ENCODE data around the gene RPS6KB2. TPM values are rescaled to one million over a fixed set of nuclear protein-coding genes. Genes with fewer than 3 reads are reported as not detected.

The RPS6KB2 gene
- total and polyA plus RNA-seq, 4 donors: 26.3 to 69.5 (median 56.2) TPM

DNA sequence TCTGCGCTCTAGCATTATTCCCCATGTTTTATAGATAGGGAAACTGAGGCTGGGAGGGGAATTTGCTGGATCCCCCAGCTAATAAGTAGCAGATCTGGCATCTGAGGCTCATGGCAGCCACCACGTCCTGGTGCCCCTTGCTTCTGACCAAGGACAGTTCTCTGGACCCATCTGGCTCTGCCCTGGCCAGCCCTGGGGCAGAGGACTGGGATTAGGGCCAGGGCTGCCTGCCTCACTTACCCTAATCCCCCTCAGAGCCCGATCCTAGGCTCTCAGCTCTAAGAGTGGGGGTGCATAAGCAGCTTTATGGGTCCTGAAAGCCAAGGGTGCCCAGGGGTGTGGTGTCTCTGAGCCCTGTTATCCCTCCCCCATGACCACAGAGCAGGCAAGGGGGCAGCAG lies 26.8 kb downstream of the RPS6KB2 start, which contains the start of gene CABP4:
Gene CABP4 (plus strand): TSS at position 301 of the 400 bp plus-strand sequence. CDS start 70 bp downstream, at position 371.
- Histone ChIP-seq H3K4me1 (ENCODE audit: control insufficient read depth in 5 of 5, insufficient read depth in 5 of 5, low read length in 5 of 5) (no peaks in the 10 kb centered on the region), H3K4me3 (no peak within 1 kb of the TSS), H3K27ac (ENCODE audit: low read depth in 1 of 2, low read length in 1 of 2) (no peak within 1 kb of the TSS), H3K9me3 (ENCODE audit: control insufficient read depth in 4 of 4, insufficient read depth in 3 of 4, low read length in 3 of 4) (no peaks in the 10 kb centered on the region), H3K36me3 (ENCODE audit: control insufficient read depth in 4 of 4, insufficient read depth in 4 of 4, low read length in 4 of 4) (no peaks in the 10 kb centered on the region), H3K27me3 (ENCODE audit: control insufficient read depth in 3 of 3, insufficient read depth in 3 of 3, low read length in 2 of 3) (no peaks in the 10 kb centered on the region), H3K9ac (ENCODE audit: insufficient read depth in 1 of 2, low read length in 2 of 2) (no peak within 1 kb of the TSS)
- ATAC-seq (ENCODE audit: insufficient read depth, low FRiP score) (no peak), DNase-seq (no peak)
- TF ChIP-seq, protein P1, sequence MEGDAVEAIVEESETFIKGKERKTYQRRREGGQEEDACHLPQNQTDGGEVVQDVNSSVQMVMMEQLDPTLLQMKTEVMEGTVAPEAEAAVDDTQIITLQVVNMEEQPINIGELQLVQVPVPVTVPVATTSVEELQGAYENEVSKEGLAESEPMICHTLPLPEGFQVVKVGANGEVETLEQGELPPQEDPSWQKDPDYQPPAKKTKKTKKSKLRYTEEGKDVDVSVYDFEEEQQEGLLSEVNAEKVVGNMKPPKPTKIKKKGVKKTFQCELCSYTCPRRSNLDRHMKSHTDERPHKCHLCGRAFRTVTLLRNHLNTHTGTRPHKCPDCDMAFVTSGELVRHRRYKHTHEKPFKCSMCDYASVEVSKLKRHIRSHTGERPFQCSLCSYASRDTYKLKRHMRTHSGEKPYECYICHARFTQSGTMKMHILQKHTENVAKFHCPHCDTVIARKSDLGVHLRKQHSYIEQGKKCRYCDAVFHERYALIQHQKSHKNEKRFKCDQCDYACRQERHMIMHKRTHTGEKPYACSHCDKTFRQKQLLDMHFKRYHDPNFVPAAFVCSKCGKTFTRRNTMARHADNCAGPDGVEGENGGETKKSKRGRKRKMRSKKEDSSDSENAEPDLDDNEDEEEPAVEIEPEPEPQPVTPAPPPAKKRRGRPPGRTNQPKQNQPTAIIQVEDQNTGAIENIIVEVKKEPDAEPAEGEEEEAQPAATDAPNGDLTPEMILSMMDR (IDR thresholded peaks at IDR 0.05; ENCODE audit: control extremely low read depth, extremely low read depth): no peak
- 89 to 94% methylated on average over 3 of the region's 3 CpGs for WGBS, 2 donors

DNA sequence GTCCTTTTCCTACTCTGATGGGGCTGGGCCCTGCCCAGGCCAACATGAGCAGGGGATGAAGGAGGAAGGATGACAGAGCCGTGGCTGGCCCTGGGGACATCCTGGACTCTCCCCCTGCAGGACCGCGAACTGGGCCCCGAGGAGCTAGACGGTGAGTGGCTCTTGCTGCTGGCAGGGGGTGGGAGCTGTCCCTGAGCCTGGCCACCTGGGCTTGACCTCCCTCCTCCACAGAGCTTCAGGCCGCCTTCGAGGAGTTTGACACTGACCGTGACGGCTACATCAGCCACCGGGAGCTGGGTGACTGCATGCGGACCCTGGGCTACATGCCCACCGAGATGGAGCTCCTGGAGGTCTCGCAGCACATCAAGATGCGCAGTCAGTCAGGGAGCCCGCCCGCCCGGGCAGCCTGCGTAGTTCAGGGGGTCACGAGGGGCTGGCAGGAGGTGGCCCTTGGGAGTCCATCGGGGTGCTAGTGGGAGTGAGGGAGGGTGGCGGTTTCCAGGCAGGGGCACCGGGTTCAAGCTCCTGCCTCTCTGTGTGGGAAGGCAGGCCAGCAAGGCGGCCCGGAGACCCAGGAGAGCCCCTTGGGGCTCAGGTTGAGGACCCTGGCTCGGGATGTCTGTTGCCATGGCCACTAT lies 27.9 kb downstream of the RPS6KB2 start:
- ATAC-seq (ENCODE audit: insufficient read depth, low FRiP score) (no peak), DNase-seq (no peak)
- Histone ChIP-seq H3K27me3 (ENCODE audit: control insufficient read depth in 3 of 3, insufficient read depth in 3 of 3, low read length in 2 of 3) (no peaks in the 10 kb centered on the region), H3K4me1 (ENCODE audit: control insufficient read depth in 5 of 5, insufficient read depth in 5 of 5, low read length in 5 of 5) (no peaks in the 10 kb centered on the region), H3K36me3 (ENCODE audit: control insufficient read depth in 4 of 4, insufficient read depth in 4 of 4, low read length in 4 of 4) (no peaks in the 10 kb centered on the region), H3K27ac (ENCODE audit: low read depth in 1 of 2, low read length in 1 of 2) (no peak overlapping the region), H3K9me3 (ENCODE audit: control insufficient read depth in 4 of 4, insufficient read depth in 3 of 4, low read length in 3 of 4) (no peaks in the 10 kb centered on the region), H3K9ac (ENCODE audit: insufficient read depth in 1 of 2, low read length in 2 of 2) (no peak overlapping the region), H3K4me3 (no peak overlapping the region)
- TF ChIP-seq, protein P1 (IDR thresholded peaks at IDR 0.05; ENCODE audit: control extremely low read depth, extremely low read depth): no peak
- WGBS, 2 donors: 83 to 91% methylated on average over 24 to 25 of the region's 25 CpGs

DNA sequence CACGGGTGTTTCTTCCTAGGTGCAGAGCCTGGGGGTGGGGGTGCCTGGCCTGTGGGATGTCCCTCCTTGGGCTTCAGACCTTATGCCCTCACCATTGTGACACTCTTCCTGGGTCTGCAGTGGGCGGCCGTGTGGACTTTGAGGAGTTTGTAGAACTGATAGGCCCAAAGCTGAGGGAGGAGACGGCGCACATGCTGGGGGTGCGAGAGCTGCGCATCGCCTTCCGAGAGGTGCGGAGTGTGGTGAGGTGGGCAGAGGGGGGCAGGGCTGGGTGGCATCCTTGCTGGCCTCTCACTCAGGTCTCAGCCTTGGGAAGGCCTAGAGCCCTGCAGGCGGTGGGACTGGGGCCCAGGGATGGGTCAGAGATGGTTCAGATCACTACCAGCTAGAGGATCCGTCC lies 29.2 kb downstream of the RPS6KB2 start:
- Histone ChIP-seq H3K27me3 (ENCODE audit: control insufficient read depth in 3 of 3, insufficient read depth in 3 of 3, low read length in 2 of 3) (no peaks in the 10 kb centered on the region), H3K4me1 (ENCODE audit: control insufficient read depth in 5 of 5, insufficient read depth in 5 of 5, low read length in 5 of 5) (no peaks in the 10 kb centered on the region), H3K9me3 (ENCODE audit: control insufficient read depth in 4 of 4, insufficient read depth in 3 of 4, low read length in 3 of 4) (no peaks in the 10 kb centered on the region), H3K9ac (ENCODE audit: insufficient read depth in 1 of 2, low read length in 2 of 2) (no peak overlapping the region), H3K36me3 (ENCODE audit: control insufficient read depth in 4 of 4, insufficient read depth in 4 of 4, low read length in 4 of 4) (no peaks in the 10 kb centered on the region), H3K4me3 (no peak overlapping the region), H3K27ac (ENCODE audit: low read depth in 1 of 2, low read length in 1 of 2) (no peak overlapping the region)
- TF ChIP-seq, protein P1 (IDR thresholded peaks at IDR 0.05; ENCODE audit: control extremely low read depth, extremely low read depth): no peak
- DNase-seq (no peak), ATAC-seq (ENCODE audit: insufficient read depth, low FRiP score) (no peak)
- WGBS, 2 donors: 95 to 97% methylated on average over 12 of the region's 12 CpGs

DNA sequence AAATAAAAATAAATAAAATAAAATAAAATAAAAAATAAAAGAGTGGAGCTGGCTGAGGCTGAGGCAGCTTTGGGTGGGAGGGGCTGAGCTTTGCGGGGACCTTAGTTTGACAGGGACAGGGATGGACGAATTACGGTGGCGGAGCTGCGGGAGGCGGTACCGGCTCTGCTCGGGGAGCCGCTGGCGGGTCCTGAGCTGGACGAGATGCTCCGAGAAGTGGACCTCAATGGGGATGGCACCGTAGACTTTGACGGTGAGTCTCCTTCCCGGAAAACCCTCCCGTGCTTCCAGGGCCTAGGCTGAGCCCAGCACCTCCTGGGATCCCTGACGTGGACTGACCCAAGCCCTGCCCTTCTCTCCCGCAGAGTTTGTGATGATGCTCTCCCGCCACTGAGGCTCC lies 30.0 kb downstream of the RPS6KB2 start:
- H3K27me3 ChIP-seq (ENCODE audit: control insufficient read depth in 3 of 3, insufficient read depth in 3 of 3, low read length in 2 of 3): no peaks in the 10 kb centered on the region
- 92 to 94% methylated on average over 17 to 19 of the region's 19 CpGs for WGBS, 2 donors
- DNase-seq: no peak
- H3K4me1 ChIP-seq (ENCODE audit: control insufficient read depth in 5 of 5, insufficient read depth in 5 of 5, low read length in 5 of 5): no peaks in the 10 kb centered on the region
- no peak overlapping the region for H3K9ac ChIP-seq (ENCODE audit: insufficient read depth in 1 of 2, low read length in 2 of 2)
- no peak overlapping the region for H3K4me3 ChIP-seq
- H3K36me3 ChIP-seq (ENCODE audit: control insufficient read depth in 4 of 4, insufficient read depth in 4 of 4, low read length in 4 of 4): no peaks in the 10 kb centered on the region
- TF ChIP-seq, protein P1 (IDR thresholded peaks at IDR 0.05; ENCODE audit: control extremely low read depth, extremely low read depth): no peak
- H3K27ac ChIP-seq (ENCODE audit: low read depth in 1 of 2, low read length in 1 of 2): no peak overlapping the region
- no peaks in the 10 kb centered on the region for H3K9me3 ChIP-seq (ENCODE audit: control insufficient read depth in 4 of 4, insufficient read depth in 3 of 4, low read length in 3 of 4)
- no peak for ATAC-seq (ENCODE audit: insufficient read depth, low FRiP score)

Data from lung (tissue), 12 donors.